ENCODE data around the gene AMDHD2.

AMDHD2 gene

GRCh38 chr16:2505695-2506094 lies 14.5 kb upstream of the AMDHD2 start:
- no peaks in the 10 kb centered on the region for H3K36me3 ChIP-seq (ENCODE audit: insufficient read depth, low read depth, low read length)
- no peak overlapping the region for H3K9ac ChIP-seq (ENCODE audit: low read depth, low read length)
- H3K9me3 ChIP-seq (ENCODE audit: insufficient read depth, low read depth, low read length), result no peaks in the 10 kb centered on the region
- no peaks in the 10 kb centered on the region for H3K27me3 ChIP-seq (ENCODE audit: insufficient read depth, low read length)
- peaks cover 4% of the 10 kb centered on the region; the same call in 1 of the 2 replicates for H3K4me1 ChIP-seq (ENCODE audit: insufficient read depth, low read length)
- no peak overlapping the region for H3K4me3 ChIP-seq (ENCODE audit: low read length)
- H3K27ac ChIP-seq (ENCODE audit: low read length), result no peak overlapping the region

- Histone ChIP-seq H3K4me1 (ENCODE audit: insufficient read depth, low read length) (no peaks in the 10 kb centered on the region; the same call in 1 of the 2 replicates), H3K9ac (ENCODE audit: low read depth, low read length) (no peak overlapping the region), H3K27ac (ENCODE audit: low read length) (no peak overlapping the region), H3K9me3 (ENCODE audit: insufficient read depth, low read depth, low read length) (no peaks in the 10 kb centered on the region), H3K4me3 (ENCODE audit: low read length) (no peak overlapping the region), H3K27me3 (ENCODE audit: insufficient read depth, low read length) (no peaks in the 10 kb centered on the region; the same call in 1 of the 2 replicates), H3K36me3 (ENCODE audit: insufficient read depth, low read depth, low read length) (no peaks in the 10 kb centered on the region)
These were observed 13.0 kb upstream of the AMDHD2 start for GRCh38 chr16:2507052-2507659.

- peaks cover 2% of the 10 kb centered on the region; the same call in 1 of the 2 replicates for H3K4me1 ChIP-seq (ENCODE audit: insufficient read depth, low read length)
These were observed 12.5 kb upstream of the AMDHD2 start for GRCh38 chr16:2507665-2508064.

GRCh38 chr16:2508722-2509400 lies 11.3 kb upstream of the AMDHD2 start:
- Histone ChIP-seq H3K27me3 (ENCODE audit: insufficient read depth, low read length) (peaks cover 5% of the 10 kb centered on the region; the same call in 1 of the 2 replicates), H3K4me3 (ENCODE audit: low read length) (no peak overlapping the region), H3K9me3 (ENCODE audit: insufficient read depth, low read depth, low read length) (no peaks in the 10 kb centered on the region), H3K4me1 (ENCODE audit: insufficient read depth, low read length) (peaks cover 5% of the 10 kb centered on the region; the same call in 1 of the 2 replicates), H3K36me3 (ENCODE audit: insufficient read depth, low read depth, low read length) (no peaks in the 10 kb centered on the region), H3K9ac (ENCODE audit: low read depth, low read length) (no peak overlapping the region), H3K27ac (ENCODE audit: low read length) (no peak overlapping the region)

More at GRCh38 chr16:2507665-2508064, 12.5 kb upstream of the AMDHD2 start:
- Histone ChIP-seq H3K36me3 (ENCODE audit: insufficient read depth, low read depth, low read length) (no peaks in the 10 kb centered on the region), H3K4me3 (ENCODE audit: low read length) (no peak overlapping the region), H3K9ac (ENCODE audit: low read depth, low read length) (no peak overlapping the region), H3K9me3 (ENCODE audit: insufficient read depth, low read depth, low read length) (no peaks in the 10 kb centered on the region), H3K27ac (ENCODE audit: low read length) (no peak overlapping the region), H3K27me3 (ENCODE audit: insufficient read depth, low read length) (peaks cover 5% of the 10 kb centered on the region; the same call in 1 of the 2 replicates)

- no peak overlapping the region for H3K9ac ChIP-seq (ENCODE audit: low read depth, low read length)
These were observed 8.9 kb upstream of the AMDHD2 start for GRCh38 chr16:2511128-2511800.

GRCh38 chr16:2511996-2512734 lies 8.0 kb upstream of the AMDHD2 start:
- H3K27ac ChIP-seq (ENCODE audit: low read length), result no peak overlapping the region
- 0 out of 2 replicates have a peak overlapping the region, but pooled peaks have one; percentile 66 for H3K4me3 ChIP-seq (ENCODE audit: low read length)
- peaks cover 5% of the 10 kb centered on the region; the same call in 1 of the 2 replicates for H3K27me3 ChIP-seq (ENCODE audit: insufficient read depth, low read length)
- no peak overlapping the region for H3K9ac ChIP-seq (ENCODE audit: low read depth, low read length)
- H3K4me1 ChIP-seq (ENCODE audit: insufficient read depth, low read length), result peaks cover 10% of the 10 kb centered on the region
- no peaks in the 10 kb centered on the region for H3K9me3 ChIP-seq (ENCODE audit: insufficient read depth, low read depth, low read length)
- 0 out of 2 replicates have a peak, but pooled peaks cover 5% of the 10 kb centered on the region for H3K36me3 ChIP-seq (ENCODE audit: insufficient read depth, low read depth, low read length)

More at GRCh38 chr16:2511128-2511800, 8.9 kb upstream of the AMDHD2 start:
- H3K9me3 ChIP-seq (ENCODE audit: insufficient read depth, low read depth, low read length), result no peaks in the 10 kb centered on the region
- H3K4me3 ChIP-seq (ENCODE audit: low read length), result peak overlapping the region; percentile 30; the same call in 1 of the 2 replicates
- no peak overlapping the region for H3K27ac ChIP-seq (ENCODE audit: low read length)
- peaks cover 5% of the 10 kb centered on the region; the same call in 1 of the 2 replicates for H3K4me1 ChIP-seq (ENCODE audit: insufficient read depth, low read length)
- H3K27me3 ChIP-seq (ENCODE audit: insufficient read depth, low read length), result peaks cover 5% of the 10 kb centered on the region; the same call in 1 of the 2 replicates
- 0 out of 2 replicates have a peak, but pooled peaks cover 2% of the 10 kb centered on the region for H3K36me3 ChIP-seq (ENCODE audit: insufficient read depth, low read depth, low read length)

- Histone ChIP-seq H3K4me3 (ENCODE audit: low read length) (peak overlapping the region; percentile 66), H3K36me3 (ENCODE audit: insufficient read depth, low read depth, low read length) (0 out of 2 replicates have a peak, but pooled peaks cover 5% of the 10 kb centered on the region), H3K9ac (ENCODE audit: low read depth, low read length) (peak overlapping the region; percentile 86), H3K27ac (ENCODE audit: low read length) (no peak overlapping the region), H3K27me3 (ENCODE audit: insufficient read depth, low read length) (peaks cover 5% of the 10 kb centered on the region; the same call in 1 of the 2 replicates), H3K4me1 (ENCODE audit: insufficient read depth, low read length) (peaks cover 10% of the 10 kb centered on the region), H3K9me3 (ENCODE audit: insufficient read depth, low read depth, low read length) (no peaks in the 10 kb centered on the region)
These were observed 7.3 kb upstream of the AMDHD2 start for GRCh38 chr16:2512735-2513404.

- Histone ChIP-seq H3K27ac (ENCODE audit: low read length) (peak within 1 kb of the TSS; percentile 68), H3K9me3 (ENCODE audit: insufficient read depth, low read depth, low read length) (no peaks in the 10 kb centered on the region), H3K9ac (ENCODE audit: low read depth, low read length) (peak within 1 kb of the TSS; percentile 86), H3K4me3 (ENCODE audit: low read length) (peak within 1 kb of the TSS; percentile 88), H3K36me3 (ENCODE audit: insufficient read depth, low read depth, low read length) (0 out of 2 replicates have a peak, but pooled peaks cover 5% of the 10 kb centered on the region), H3K4me1 (ENCODE audit: insufficient read depth, low read length) (peaks cover 10% of the 10 kb centered on the region), H3K27me3 (ENCODE audit: insufficient read depth, low read length) (peaks cover 5% of the 10 kb centered on the region; the same call in 1 of the 2 replicates)
These were observed 6.5 kb upstream of the AMDHD2 start, which contains the start of gene ATP6V0C for GRCh38 chr16:2513405-2514332. TSS of gene ATP6V0C (plus strand) at chr16:2513952. CDS start at chr16:2514104, 152 bp downstream.

- Histone ChIP-seq H3K9ac (ENCODE audit: low read depth, low read length) (peak overlapping the region; percentile 86), H3K27me3 (ENCODE audit: insufficient read depth, low read length) (peaks cover 5% of the 10 kb centered on the region; the same call in 1 of the 2 replicates), H3K4me3 (ENCODE audit: low read length) (peak overlapping the region; percentile 88), H3K4me1 (ENCODE audit: insufficient read depth, low read length) (peaks cover 10% of the 10 kb centered on the region), H3K9me3 (ENCODE audit: insufficient read depth, low read depth, low read length) (no peaks in the 10 kb centered on the region), H3K36me3 (ENCODE audit: insufficient read depth, low read depth, low read length) (0 out of 2 replicates have a peak, but pooled peaks cover 5% of the 10 kb centered on the region), H3K27ac (ENCODE audit: low read length) (no peak overlapping the region)
These were observed 5.6 kb upstream of the AMDHD2 start for GRCh38 chr16:2514333-2515179.

Measured in iPS-20b (cell line).